ENCODE results near the gene FICD. TPM values are rescaled to one million over a fixed set of nuclear protein-coding genes. Genes with fewer than 3 reads are reported as not detected.
"Not testable (repeated sequence)": the region's sequence is repeated elsewhere in the genome, so short reads cannot be mapped to it uniquely, and the experiment has no call there.

The FICD gene
- total RNA-seq, 4 donors from 2014 or later = 1.6 to 4.0 (median 2.1) TPM

DNA sequence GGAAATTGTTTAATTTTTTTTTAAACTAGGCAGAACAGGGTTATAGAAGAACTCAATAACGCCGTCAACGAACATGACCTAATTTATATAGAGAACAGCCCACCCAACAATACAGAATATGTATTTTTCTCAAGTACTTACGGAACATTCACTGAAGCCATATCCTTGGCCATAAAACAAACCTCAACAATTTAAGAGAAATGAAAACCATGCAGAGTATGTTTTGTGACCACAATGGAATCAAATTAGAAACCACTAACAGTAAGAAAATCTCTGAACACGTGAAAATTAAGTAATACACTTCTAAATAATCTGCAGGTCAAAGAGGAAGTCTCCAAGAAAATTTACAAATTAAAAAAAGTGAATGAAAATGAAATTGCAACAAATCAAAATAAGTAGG, 36.5 kb downstream of the FICD start:
- no peaks in the 10 kb centered on the region for H3K9me3 ChIP-seq
- no peak for TF ChIP-seq POLR2A (IDR thresholded peaks at IDR 0.05)
- TF ChIP-seq, protein P1, sequence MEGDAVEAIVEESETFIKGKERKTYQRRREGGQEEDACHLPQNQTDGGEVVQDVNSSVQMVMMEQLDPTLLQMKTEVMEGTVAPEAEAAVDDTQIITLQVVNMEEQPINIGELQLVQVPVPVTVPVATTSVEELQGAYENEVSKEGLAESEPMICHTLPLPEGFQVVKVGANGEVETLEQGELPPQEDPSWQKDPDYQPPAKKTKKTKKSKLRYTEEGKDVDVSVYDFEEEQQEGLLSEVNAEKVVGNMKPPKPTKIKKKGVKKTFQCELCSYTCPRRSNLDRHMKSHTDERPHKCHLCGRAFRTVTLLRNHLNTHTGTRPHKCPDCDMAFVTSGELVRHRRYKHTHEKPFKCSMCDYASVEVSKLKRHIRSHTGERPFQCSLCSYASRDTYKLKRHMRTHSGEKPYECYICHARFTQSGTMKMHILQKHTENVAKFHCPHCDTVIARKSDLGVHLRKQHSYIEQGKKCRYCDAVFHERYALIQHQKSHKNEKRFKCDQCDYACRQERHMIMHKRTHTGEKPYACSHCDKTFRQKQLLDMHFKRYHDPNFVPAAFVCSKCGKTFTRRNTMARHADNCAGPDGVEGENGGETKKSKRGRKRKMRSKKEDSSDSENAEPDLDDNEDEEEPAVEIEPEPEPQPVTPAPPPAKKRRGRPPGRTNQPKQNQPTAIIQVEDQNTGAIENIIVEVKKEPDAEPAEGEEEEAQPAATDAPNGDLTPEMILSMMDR (IDR thresholded peaks at IDR 0.05) = no peak
- peaks cover 0 to 28% (median 8%) of the 10 kb centered on the region in 3 donors for H3K36me3 ChIP-seq
- intact Hi-C loops (cut with DNase I) = no loop called here
- H3K4me1 ChIP-seq = peaks cover 0 to 50% (median 0%) of the 10 kb centered on the region in 3 donors
- H3K4me3 ChIP-seq = no peak overlapping the region
- WGBS, 2 donors = 76 to 79% methylated on average over 5 of the region's 5 CpGs
- H3K27ac ChIP-seq = no peak overlapping the region
- no peaks in the 10 kb centered on the region for H3K27me3 ChIP-seq
- no peak for DNase-seq

DNA sequence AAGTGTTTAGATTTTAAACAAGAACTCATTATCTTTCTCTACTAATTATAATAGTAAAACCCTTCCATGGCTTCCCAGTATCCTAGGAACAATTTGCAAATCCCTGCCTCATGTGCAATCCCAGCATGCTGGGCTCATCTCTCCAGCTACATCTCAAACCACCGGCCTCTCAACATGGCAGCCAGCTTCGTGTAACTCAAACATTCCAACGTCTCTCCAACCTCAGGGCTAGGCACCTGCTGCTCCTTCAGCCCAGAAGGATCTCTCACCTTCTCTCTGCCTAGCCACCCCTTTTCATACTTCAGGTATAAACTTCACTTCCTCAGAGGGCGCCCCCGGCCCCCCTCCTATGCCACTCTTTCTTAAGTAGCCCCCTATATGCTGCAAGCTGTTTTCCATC, 38.7 kb downstream of the FICD start:
- H3K36me3 ChIP-seq = peaks cover 0 to 23% (median 0%) of the 10 kb centered on the region in 3 donors
- DNase-seq = no peak
- intact Hi-C loops (cut with DNase I) = no loop called here
- H3K9me3 ChIP-seq = no peaks in the 10 kb centered on the region
- TF ChIP-seq, protein P1 (IDR thresholded peaks at IDR 0.05) = no peak
- TF ChIP-seq POLR2A (IDR thresholded peaks at IDR 0.05) = no peak
- H3K27me3 ChIP-seq = no peaks in the 10 kb centered on the region
- 91 to 95% methylated on average over 5 of the region's 5 CpGs for WGBS, 2 donors
- peaks cover 10 to 73% (median 16%) of the 10 kb centered on the region in 3 donors for H3K4me1 ChIP-seq
- no peak overlapping the region for H3K27ac ChIP-seq
- no peak overlapping the region for H3K4me3 ChIP-seq

DNA sequence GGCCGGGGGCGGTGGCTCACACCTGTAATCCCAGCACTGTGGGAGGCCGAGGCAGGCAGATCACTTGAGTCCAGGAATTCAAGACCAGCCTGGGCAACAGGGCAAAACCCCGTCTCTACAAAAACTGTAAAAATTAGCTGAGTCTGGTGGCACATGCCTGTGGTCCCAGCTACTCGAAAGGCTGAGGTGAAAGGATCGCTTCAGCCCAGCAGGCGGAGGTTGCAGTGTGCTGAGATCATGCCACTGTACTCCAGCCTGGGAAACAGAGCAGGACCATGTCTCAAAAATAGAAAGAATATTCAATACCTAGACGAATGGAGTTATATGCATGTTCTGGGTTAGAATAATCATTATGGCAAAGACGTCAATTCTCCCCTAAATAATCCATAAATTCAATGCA, 40.3 kb downstream of the FICD start:
- H3K4me3 ChIP-seq; DNase-seq; H3K27ac ChIP-seq; H3K9me3 ChIP-seq; intact Hi-C loops (cut with DNase I); H3K27me3 ChIP-seq: not testable (repeated sequence)
- peaks cover 0 to 19% (median 0%) of the 10 kb centered on the region in 3 donors for H3K36me3 ChIP-seq
- WGBS, 2 donors = 75 to 84% methylated on average over 8 to 9 of the region's 9 CpGs
- peaks cover 24 to 87% (median 28%) of the 10 kb centered on the region in 3 donors for H3K4me1 ChIP-seq

DNA sequence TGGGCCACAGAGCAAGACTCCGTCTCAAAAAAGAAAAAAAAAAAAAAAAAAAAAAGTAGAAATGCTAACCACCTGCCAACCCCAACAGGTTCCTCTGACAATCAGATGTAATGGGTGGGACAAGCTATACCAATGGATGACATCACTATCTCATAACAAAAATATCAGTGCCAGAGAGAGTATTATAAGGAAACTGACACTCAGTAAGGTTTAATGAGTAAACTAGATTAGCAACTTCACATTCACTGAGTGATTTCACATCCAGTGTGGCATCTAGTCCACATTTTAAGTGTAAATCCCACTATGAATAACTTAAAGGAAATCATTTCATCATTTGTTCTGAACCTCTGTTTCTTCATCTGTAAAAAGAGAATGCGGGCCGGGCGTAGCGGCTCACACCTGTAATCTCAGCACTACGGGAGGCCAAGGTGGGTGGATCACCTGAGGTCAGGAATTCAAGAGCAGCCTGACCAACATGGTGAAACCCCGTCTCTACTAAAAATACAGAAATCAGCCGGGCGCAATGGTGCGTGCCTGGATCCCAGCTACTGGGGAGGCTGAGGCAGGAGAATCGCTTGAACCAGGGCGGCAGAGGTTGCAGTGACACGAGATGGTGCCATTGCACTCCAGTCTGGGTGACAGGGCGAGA, 44.1 kb downstream of the FICD start:
- WGBS, 2 donors = 72 to 77% methylated on average over 13 of the region's 14 CpGs
- H3K4me1 ChIP-seq = peaks cover 24 to 72% (median 35%) of the 10 kb centered on the region in 3 donors
- H3K9me3 ChIP-seq = no peaks in the 10 kb centered on the region
- H3K27ac ChIP-seq = no peak overlapping the region
- intact Hi-C loops (cut with DNase I) = no loop called here
- no peak overlapping the region for H3K4me3 ChIP-seq
- DNase-seq = no peak
- H3K36me3 ChIP-seq = peaks cover 0 to 22% (median 0%) of the 10 kb centered on the region in 3 donors
- no peaks in the 10 kb centered on the region for H3K27me3 ChIP-seq
- no peak for TF ChIP-seq POLR2A (IDR thresholded peaks at IDR 0.05)
- TF ChIP-seq, protein P1 (IDR thresholded peaks at IDR 0.05) = no peak

DNA sequence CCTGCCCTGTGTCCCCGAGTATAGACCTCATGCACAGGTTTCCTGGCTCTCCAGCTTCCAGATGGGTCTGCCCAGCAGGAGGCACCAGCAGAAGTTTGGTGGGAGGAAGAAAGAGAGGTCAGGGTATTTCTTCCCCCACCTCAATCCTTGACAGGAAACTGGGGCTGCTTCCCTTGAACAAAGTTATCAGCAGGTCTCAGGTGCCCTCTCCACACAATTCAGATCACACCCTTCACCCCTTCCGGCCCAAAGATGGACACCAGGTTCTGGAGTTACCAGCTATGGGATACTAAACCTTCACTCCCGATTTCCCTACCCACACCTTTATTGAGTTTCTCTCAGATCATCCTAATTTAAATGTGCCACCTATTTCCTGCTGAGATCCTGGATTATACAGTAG, 44.7 kb downstream of the FICD start:
- intact Hi-C loops (cut with DNase I) = loop anchor here (5.0 to 10.0 kb wide), 3 partner anchors 58 to 535 kb away; partner anchors contain the start of genes ALKBH2 and UNG
- TF ChIP-seq, protein P1 (IDR thresholded peaks at IDR 0.05) = no peak
- TF ChIP-seq POLR2A (IDR thresholded peaks at IDR 0.05) = no peak
- Histone ChIP-seq H3K4me1 (peaks cover 24 to 75% (median 35%) of the 10 kb centered on the region in 3 donors), H3K9me3 (no peaks in the 10 kb centered on the region), H3K27ac (peak overlapping the region in 2 of 4 donors; percentile 95 to 98), H3K4me3 (peak overlapping the region; percentile 82 to 94 (median 93)), H3K36me3 (peaks cover 0 to 29% (median under 1%) of the 10 kb centered on the region in 3 donors), H3K27me3 (no peaks in the 10 kb centered on the region)
- WGBS, 2 donors = 34 to 39% methylated on average over 3 of the region's 3 CpGs
- DNase-seq = no peak
